ENCODE data around the gene NPLOC4. TPM values are rescaled to one million over a fixed set of nuclear protein-coding genes. Genes with fewer than 3 reads are reported as not detected.
A peak's percentile ranks its signal among the peaks of the same experiment; 100 is the strongest.

Gene NPLOC4
- total and polyA plus RNA-seq, 2 of the 13 experiments (the other 11 are each of a cell fraction or from before 2014, with no cell fraction given): 57.0 to 97.0 TPM

DNA sequence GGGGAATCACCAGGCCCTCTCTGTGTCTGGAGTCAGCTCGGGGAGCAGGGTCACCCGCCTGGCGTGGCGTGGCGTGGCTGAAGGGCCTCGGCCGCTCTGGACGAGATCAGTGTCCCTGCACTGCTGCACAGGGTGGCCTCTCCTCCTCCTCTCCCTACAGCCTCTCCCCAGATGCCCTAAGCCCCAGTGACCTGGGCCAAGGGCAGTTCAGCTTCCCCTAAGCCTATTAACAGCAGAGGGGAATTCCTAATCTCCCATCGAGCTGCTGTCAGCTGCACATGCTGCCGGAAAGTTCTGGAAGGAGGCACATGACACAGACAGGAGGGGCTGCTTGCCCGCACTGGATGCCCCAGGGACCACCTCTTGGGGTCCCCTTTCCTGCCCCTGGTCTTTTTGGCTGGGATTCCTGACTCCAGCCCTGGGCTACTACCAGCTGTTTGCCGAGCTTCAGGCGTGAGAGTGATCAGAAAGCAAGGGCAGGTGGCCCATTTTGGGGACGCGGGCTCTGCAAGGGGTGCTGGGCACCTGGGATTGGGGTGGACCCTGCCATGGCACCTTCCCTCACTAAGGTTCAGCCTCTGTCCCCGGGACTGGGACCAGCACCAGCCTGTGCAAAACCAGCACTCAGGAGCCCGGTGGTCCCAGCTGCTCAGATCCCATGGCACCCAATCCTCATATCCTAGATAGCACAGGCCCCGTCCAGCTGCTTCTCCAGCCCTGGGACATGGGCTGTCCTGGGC, 18.6 kb upstream of the NPLOC4 start (continued):
- TF ChIP-seq, protein P1, sequence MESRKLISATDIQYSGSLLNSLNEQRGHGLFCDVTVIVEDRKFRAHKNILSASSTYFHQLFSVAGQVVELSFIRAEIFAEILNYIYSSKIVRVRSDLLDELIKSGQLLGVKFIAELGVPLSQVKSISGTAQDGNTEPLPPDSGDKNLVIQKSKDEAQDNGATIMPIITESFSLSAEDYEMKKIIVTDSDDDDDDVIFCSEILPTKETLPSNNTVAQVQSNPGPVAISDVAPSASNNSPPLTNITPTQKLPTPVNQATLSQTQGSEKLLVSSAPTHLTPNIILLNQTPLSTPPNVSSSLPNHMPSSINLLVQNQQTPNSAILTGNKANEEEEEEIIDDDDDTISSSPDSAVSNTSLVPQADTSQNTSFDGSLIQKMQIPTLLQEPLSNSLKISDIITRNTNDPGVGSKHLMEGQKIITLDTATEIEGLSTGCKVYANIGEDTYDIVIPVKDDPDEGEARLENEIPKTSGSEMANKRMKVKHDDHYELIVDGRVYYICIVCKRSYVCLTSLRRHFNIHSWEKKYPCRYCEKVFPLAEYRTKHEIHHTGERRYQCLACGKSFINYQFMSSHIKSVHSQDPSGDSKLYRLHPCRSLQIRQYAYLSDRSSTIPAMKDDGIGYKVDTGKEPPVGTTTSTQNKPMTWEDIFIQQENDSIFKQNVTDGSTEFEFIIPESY (CRISPR knock-in tag; IDR thresholded peaks at IDR 0.05): no peak
- TF ChIP-seq ZNF780A (CRISPR knock-in tag; IDR thresholded peaks at IDR 0.05): no peak
- no peak for TF ChIP-seq HNF4A (CRISPR knock-in tag; IDR thresholded peaks at IDR 0.05)
- no peak for TF ChIP-seq ZNF124 (CRISPR knock-in tag; IDR thresholded peaks at IDR 0.05)
- TF ChIP-seq, protein P2, sequence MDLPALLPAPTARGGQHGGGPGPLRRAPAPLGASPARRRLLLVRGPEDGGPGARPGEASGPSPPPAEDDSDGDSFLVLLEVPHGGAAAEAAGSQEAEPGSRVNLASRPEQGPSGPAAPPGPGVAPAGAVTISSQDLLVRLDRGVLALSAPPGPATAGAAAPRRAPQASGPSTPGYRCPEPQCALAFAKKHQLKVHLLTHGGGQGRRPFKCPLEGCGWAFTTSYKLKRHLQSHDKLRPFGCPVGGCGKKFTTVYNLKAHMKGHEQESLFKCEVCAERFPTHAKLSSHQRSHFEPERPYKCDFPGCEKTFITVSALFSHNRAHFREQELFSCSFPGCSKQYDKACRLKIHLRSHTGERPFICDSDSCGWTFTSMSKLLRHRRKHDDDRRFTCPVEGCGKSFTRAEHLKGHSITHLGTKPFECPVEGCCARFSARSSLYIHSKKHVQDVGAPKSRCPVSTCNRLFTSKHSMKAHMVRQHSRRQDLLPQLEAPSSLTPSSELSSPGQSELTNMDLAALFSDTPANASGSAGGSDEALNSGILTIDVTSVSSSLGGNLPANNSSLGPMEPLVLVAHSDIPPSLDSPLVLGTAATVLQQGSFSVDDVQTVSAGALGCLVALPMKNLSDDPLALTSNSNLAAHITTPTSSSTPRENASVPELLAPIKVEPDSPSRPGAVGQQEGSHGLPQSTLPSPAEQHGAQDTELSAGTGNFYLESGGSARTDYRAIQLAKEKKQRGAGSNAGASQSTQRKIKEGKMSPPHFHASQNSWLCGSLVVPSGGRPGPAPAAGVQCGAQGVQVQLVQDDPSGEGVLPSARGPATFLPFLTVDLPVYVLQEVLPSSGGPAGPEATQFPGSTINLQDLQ (CRISPR knock-in tag; IDR thresholded peaks at IDR 0.05): no peak
- TF ChIP-seq NR3C1 (CRISPR knock-in tag; IDR thresholded peaks at IDR 0.05): no peak
- no peak for TF ChIP-seq ZSCAN9 (CRISPR knock-in tag; IDR thresholded peaks at IDR 0.05; ENCODE audit: borderline replicate concordance)
- TF ChIP-seq ZNF775 (CRISPR knock-in tag; IDR thresholded peaks at IDR 0.05; ENCODE audit: borderline replicate concordance): no peak
- no peak for TF ChIP-seq CHD4 (IDR thresholded peaks at IDR 0.05; ENCODE audit: borderline replicate concordance, low read length)
- TF ChIP-seq ZFAT (CRISPR knock-in tag; conservative IDR thresholded peaks at IDR 0.05): no peak
- TF ChIP-seq ZNF292 (CRISPR knock-in tag; IDR thresholded peaks at IDR 0.05; ENCODE audit: borderline replicate concordance, low read depth): peak; percentile 42; the same call in 1 of the 2 replicates
- TF ChIP-seq, protein P3, sequence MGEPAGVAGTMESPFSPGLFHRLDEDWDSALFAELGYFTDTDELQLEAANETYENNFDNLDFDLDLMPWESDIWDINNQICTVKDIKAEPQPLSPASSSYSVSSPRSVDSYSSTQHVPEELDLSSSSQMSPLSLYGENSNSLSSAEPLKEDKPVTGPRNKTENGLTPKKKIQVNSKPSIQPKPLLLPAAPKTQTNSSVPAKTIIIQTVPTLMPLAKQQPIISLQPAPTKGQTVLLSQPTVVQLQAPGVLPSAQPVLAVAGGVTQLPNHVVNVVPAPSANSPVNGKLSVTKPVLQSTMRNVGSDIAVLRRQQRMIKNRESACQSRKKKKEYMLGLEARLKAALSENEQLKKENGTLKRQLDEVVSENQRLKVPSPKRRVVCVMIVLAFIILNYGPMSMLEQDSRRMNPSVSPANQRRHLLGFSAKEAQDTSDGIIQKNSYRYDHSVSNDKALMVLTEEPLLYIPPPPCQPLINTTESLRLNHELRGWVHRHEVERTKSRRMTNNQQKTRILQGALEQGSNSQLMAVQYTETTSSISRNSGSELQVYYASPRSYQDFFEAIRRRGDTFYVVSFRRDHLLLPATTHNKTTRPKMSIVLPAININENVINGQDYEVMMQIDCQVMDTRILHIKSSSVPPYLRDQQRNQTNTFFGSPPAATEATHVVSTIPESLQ (CRISPR knock-in tag; conservative IDR thresholded peaks at IDR 0.05): no peak
- no peak for TF ChIP-seq ZNF101 (CRISPR knock-in tag; IDR thresholded peaks at IDR 0.05; ENCODE audit: borderline replicate concordance, low read depth)
- no peak for TF ChIP-seq ZKSCAN8 (CRISPR knock-in tag; IDR thresholded peaks at IDR 0.05; ENCODE audit: borderline replicate concordance)
- no peak for TF ChIP-seq SRSF4 (IDR thresholded peaks at IDR 0.05; ENCODE audit: low read depth, low read length, poor library complexity, severe bottlenecking)
- TF ChIP-seq ZNF232 (CRISPR knock-in tag; IDR thresholded peaks at IDR 0.05; ENCODE audit: borderline replicate concordance): peak; percentile 59; the same call in 1 of the 2 replicates
- TF ChIP-seq ZFP90 (CRISPR knock-in tag; IDR thresholded peaks at IDR 0.05; ENCODE audit: borderline replicate concordance): no peak

Data from HepG2 (cell line).